ENCODE data around the gene ALDH1A1. TPM values are rescaled to one million over a fixed set of nuclear protein-coding genes. Genes with fewer than 3 reads are reported as not detected.

ALDH1A1 gene
- total RNA-seq: 23.3 TPM
- long read RNA-seq, transcript ALDH1A1-201 (13 exons, 2,107 nt): major isoform, 14 of 22 reads
- long read RNA-seq, partial matches to known transcripts: 8 of 22 reads
- long read RNA-seq, other reads (novel, unspliced or antisense): 0 of 22 reads

DNA sequence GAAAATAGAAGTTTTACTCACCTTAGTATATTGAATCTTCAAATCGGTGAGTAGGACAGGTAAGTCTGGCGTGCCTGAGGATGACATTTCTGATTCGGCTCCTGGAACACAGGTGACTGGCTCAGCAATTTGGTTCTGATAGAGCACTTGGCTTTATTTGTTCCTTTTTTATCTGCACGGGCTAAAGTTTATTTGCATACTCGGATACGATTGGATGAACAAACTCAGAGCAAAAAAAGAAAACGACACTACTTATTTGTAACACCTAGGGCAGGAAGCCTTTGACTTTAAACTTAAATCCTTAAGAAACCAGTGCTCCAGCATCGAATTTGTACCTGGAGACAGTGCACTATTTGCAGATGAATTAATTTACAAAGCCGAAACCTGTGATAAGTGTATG is at the start of gene ALDH1A1:
Gene ALDH1A1 (minus strand): TSS at position 140 of the 400 bp plus-strand sequence. CDS start 53 bp downstream, at position 87.
- intact Hi-C loops (cut with micrococcal nuclease): no loop called here
- DNase-seq (no peak), ATAC-seq (peak; percentile 58)

DNA sequence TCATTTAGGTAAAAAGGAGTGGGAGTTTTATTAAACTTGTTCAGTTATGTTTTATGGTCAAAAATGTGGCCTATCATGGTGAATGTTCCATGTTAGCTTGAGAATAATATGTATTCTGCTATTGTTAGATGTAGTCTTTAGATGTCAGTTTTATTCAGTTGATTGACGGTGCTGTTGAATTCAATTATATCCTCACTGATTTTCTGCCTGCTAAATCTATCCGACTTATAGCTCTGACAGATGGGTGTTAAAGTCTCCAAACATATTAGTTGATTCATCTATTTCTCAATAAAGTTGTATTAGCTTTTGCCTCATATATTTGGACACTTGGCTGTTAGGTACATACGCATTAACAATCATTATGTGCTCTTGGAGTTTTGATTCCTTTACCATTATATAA is 49.0 kb upstream of the ALDH1A1 start:
- DNase-seq (no peak), ATAC-seq (no peak)
- intact Hi-C loops (cut with micrococcal nuclease): no loop called here

DNA sequence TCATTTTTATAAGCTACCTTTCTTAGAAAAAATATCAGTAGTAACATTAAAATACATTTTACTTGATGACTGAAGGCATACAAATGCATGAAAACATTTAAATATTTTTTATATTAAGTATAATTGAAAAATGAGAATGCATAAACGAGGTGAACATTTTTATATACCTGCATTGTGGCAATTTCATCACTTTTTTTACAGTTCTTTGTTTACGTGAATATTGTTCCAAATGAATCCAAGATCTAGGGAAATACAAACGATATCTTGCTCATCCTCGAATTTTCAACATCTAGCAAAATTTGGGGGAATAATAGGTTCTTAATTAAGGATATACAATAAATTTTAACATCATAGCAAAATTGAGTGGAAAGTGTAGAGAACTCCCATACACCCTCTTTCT is 45.5 kb upstream of the ALDH1A1 start:
- ATAC-seq (no peak), DNase-seq (no peak)
- intact Hi-C loops (cut with micrococcal nuclease): no loop called here

DNA sequence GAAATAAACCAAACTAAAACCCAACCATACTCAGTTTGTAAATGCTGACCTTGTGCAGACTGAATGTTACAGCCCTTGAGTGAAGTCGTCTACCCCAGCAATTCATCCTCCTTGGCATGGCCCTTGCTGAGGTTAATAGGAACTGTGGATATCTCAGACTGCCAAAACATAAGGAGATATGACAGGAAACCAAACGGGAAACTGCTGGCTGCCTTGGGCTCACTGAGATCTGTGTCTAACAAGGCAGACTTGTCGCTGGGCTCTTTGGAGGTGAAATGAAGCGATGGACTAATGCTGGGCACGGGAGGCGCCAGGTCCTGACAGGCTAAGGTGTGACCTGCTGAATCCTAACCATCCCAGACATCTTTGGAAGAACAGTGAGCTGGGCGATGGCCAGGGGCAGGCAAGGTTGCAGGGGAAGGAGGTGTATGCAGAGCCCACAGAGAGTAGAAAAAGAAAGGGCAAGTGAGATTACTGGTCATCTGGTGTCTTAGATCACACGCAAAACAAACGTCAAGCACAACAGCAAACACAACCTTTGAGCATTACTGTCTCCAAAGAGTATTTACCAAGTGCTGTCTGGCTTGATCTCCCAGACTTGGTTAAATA is 44.6 kb upstream of the ALDH1A1 start:
- intact Hi-C loops (cut with micrococcal nuclease): no loop called here
- DNase-seq (peak; percentile 29), ATAC-seq (peak; percentile 31)

DNA sequence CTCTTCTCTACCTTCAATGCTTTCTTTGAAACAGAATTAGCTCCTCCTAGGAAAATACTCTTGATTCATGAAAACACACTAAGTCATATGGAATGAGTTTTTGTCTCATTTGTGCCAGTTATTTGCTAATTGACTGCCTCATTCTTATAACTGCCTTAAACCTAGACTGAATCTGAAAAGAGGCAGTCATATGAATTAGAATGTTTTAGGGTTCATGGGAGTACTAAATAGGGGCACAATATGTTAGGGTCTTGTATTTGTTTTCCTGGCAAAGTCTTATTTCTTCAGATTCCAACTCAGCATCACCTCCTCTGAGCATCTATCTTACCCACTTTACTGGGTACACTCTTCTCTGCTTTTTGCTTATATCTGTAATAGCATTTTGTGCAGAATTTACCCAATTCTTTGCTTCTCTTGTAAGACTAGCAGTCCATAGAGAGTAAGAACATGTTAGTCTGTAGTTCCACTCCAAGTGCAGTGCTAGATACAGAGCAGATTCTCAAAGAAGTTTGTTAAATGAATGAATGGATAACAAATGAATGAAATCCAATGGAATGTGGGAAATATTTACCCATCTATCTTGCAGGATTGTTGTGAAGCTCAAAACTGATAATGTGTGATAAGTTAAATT is 43.9 kb upstream of the ALDH1A1 start:
- intact Hi-C loops (cut with micrococcal nuclease): no loop called here
- ATAC-seq: no peak
- DNase-seq: no peak

DNA sequence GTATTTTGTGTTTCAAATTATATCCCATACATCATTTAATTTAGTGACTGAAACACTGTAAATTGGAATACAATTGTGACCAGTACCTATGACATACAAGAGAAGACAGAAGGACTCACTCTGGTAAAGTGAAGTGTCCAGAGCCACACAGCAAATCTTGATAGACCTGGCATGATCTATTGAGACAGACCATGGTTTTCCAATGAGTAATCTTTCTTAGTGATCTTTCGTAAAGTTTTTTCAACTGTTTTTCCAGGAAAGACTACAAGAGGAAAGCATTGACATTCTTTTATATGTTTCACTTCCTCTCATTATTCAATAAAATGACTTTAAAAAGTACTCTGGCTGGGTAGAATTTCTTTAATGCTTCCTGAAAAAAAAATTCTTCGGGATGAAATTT is 43.3 kb upstream of the ALDH1A1 start:
- intact Hi-C loops (cut with micrococcal nuclease): no loop called here
- no peak for ATAC-seq
- no peak for DNase-seq

DNA sequence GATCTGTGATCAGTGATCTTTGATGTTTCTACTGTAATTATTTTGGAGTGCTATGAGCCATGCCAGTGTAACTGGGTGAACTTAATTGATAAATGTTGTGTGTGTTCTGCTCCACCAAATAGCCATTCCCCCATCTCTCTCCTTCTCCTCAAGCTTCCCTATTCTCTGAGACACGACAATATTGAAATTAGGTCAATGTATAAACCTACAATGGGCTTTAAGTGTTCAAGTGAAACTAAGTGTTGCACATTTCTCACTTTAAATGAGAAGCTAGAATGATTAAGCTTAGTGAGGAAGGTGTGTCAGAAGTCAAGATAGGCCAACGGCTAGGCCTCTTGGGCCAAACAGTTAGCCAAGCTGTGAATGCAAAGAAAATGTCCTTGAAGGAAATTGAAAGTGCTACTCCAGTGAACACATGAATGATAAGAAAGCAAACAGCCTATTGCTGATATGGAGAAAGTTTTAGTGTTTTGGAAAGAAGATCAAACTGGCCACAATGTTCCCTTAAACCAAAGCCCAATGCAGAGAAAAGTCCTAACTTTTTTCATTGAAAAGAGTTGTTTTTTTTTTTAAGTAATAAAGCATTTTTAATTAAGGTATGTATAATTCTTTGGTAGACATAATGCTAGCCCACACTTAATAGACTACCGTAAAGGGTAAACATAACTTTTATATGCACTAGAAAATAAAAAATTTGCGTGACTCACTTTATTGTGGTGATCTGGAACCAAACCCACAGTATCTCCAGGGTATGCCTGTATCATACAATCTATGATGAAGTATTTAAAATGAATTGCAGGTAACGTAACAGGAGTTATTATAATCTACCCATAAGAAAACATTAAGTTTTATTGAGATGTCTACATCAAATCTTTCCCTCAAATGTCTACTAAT is 42.5 kb upstream of the ALDH1A1 start:
- intact Hi-C loops (cut with micrococcal nuclease): no loop called here
- no peak for DNase-seq

DNA sequence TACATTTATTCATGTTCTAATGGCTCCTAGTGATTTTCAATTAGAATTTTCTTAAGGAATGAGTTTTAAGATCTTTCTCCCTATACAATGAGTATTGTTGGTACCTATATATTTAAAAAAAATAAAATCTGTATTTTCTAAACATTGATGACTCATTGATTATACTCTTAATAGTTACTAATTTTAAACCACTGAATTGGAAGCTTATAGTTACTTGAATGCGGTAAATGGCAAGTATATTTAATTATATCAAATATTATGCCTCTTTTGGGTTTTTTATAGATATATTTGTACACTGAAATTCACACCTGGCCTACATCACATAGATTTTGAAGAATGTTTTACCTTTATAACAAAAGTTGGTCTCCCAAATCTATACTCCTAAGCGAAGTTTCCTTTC is 38.9 kb upstream of the ALDH1A1 start:
- ATAC-seq (no peak), DNase-seq (no peak)
- intact Hi-C loops (cut with micrococcal nuclease): no loop called here

More for the DNA sequence above, 42.5 kb upstream of the ALDH1A1 start:
- ATAC-seq: no peak

DNA sequence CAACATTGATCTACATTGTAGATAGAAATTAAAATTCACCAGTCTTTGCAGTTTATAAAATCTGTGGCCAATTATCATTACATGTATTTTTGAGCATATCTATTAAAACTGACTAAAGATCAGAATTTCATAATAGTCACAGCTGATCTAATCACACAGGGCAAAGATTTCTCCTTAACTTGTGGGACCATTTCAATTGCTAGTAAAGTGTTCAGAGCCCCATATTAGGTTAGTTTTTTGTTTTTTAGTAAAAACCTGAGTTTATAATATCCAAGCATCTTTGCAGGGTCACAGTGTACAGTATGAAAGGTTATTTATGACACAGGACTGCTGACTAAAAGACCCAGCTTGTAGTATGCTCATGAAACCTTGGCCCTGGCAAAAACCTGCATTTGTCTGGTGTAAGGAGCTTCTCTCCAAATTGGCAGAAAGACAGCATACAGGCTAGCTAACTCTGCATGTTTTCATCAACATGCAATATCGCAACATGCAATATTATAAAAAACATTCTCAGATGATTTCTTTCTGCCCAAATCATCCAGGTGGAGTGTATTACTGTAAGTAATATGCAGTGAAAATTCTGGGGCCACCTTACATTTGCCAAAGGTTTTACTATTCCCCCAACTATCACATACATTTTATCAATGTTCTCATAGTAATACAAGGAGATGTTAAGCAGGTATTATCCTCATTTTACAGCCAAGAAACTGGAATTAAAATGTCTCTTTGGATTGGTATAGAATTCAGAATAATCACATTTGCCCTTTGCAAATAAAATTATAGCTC is 37.7 kb upstream of the ALDH1A1 start:
- intact Hi-C loops (cut with micrococcal nuclease): no loop called here
- no peak for DNase-seq
- no peak for ATAC-seq

DNA sequence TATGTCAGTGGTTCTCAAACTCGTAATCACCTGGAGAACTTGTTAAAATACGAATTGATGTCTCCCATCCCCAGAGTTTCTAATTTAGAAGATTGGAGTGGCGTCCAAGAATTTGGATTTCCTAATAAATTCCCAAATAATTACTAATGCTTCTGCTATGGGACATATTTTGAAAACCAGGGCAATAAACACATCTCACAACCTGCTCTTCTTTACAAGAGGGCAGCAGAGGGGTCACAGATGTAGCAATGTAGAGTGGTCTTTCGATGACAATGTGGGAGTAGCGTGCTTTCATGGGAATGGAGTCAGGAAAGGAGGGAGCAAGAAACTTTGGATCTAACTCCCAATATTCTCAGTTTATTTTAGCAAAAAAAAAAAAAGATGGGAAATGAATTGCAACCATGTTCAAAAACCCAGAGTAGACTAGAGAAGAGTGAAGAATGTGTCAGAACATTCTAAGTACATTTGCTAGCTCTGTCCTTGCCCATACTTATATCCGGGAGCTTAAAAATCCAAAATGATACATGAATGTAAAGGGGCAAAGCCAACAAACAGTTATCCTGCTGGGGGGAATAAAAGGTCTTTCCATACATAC is 33.8 kb upstream of the ALDH1A1 start:
- ATAC-seq: no peak
- intact Hi-C loops (cut with micrococcal nuclease): no loop called here
- DNase-seq: no peak

DNA sequence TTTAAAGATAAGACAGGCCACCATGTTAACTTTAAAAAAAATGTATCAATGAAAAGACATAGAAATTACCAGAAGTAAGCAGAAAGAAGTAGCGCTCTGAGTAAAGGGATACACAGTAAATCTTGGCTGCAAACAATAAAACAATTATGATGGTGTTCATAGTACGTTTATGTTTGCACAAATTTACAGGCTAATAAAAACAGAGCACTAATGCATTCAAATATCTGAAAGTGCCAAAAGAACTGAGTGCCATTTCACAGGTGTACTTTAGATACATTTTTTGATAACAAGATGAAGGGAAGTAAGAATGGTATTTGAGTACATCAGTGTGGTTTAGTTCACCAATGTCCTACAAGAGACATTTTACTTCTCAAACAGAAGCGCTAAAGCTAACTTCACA is 32.9 kb upstream of the ALDH1A1 start:
- DNase-seq (no peak), ATAC-seq (no peak)
- intact Hi-C loops (cut with micrococcal nuclease): no loop called here

DNA sequence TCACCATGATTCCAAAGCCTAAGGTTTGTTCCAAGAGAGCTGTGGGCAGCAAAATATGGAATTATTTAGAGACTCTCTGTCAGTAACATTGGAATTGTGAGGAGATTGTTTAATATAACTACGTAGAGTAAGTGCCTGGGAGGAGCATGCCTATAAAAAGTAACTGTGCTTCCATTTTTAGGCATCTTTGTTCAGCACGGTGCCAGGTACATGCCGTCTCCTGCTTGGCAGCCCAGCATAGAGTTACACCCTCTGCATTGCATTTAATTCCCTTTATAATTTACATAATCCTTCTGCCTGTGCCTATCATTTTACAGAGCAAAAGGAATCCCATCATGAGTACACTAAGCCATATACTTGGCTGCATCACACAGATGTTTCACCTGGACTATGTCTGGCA is 32.1 kb upstream of the ALDH1A1 start:
- peak; percentile 100 for ATAC-seq
- peak; percentile 28 for DNase-seq
- intact Hi-C loops (cut with micrococcal nuclease): no loop called here

DNA sequence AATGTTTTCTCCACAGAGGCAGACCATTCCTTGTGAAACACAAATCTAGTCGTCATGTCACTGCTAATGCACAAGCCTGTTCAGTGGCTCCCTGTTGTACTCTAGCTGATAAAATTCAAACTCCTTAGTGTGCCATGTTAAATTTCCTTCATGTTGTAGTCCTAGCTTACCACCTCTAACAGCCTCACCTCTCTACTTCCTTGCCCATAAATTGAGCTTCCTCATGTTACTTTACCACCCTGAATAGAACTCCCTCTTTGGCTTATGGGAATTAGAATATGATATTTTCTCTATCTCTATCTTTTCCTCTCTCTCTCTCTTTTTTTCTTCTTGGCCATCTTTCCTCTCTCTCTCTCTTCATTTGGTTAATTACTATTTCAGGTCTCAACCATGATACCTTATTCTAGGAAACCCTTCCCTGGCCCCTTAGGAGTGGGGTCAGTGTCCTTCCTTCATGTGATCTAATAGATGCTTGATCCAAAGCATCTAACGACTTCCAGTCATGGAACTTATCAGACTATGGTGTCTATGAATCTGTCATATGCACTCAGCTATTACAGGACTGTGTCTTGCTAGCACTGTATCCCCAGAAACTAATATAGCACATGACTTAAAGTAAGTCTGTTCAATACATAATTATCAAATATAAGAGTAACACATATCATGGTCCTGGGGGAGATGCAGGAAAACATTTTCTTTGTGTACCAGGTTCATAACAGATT is 31.5 kb upstream of the ALDH1A1 start:
- peak; percentile 30 for ATAC-seq
- intact Hi-C loops (cut with micrococcal nuclease): no loop called here

DNA sequence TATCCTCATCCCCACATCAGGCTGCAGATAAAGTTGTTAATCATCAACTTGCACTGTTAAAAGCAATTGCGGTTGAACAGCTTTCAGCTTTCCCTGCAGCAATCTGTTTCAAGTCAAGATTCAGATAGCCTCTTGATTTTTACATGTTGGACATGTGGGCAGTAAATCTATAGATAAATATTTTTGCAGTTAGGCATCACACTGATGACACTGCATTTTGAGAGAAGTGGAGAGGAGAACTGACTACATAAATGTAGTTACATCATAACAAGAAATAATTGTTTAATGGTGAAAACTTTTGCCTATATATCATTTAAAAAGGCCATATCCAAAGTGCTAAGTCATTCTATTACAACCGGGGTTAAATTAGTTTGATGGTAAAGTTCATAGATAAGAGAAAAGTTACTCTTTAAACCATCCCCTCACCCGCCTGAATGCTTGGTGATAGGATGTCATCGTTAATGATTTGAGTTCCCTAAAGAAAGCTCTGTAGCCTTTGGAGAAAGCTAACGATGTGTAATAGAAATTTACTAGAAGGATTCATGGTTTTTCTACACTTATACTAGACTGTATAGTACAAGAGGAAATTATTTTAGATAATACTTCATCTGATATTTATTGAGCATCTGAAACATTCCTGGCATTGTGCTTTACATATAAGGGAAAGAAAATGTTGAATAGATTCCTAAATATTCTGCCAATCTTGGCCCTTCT is 30.8 kb upstream of the ALDH1A1 start:
- ATAC-seq (no peak), DNase-seq (no peak)
- intact Hi-C loops (cut with micrococcal nuclease): no loop called here

More for the DNA sequence above, 31.5 kb upstream of the ALDH1A1 start:
- DNase-seq: no peak

DNA sequence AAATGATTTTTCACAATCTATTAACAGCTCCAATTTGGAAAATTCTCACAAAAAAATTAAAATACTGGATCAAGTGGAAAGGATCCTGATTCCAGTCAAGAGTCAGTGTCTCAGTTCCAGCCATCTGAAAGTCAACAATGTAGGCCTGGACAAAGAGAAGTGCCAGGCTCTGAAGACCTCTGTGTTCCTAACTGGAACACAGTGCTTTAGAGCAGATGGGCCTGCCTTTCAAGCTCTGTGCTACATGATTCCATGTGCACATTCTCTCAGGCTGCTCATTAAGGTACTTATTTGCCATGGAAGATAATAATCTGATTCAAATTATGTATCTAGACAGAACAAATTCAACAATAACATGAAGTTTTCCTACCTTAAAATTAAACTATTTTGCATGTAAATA is 30.2 kb upstream of the ALDH1A1 start:
- ATAC-seq: no peak
- DNase-seq: no peak
- intact Hi-C loops (cut with micrococcal nuclease): no loop called here

DNA sequence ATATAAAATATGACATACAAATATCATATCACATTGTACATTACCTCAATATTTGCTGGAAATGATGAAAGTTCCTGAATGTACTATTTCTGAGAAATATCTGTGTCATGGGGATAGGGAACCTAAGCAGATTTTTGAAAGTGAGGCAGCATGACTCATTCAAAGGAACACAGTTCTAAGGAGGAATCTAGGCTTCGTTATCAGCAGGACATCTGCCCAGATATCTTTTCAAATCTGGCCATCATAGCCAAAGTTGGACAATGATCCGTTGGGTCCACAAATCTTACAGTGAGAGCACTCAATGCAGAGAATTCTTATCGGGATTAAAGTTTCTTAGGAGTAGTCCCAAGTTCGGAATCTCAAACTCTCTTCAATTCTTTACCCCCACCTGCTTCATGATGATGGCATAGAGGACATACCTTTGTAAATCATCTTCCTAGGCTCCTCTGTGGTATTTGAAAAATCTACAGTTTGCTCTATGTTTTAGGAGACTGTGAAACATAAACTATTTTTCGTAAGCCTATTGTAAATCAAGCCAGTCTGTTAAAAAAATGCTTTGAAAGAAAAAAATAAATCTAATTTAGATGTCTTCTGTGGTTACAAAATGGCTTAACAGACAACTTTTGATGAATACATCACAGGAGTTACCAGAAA is 29.4 kb upstream of the ALDH1A1 start:
- intact Hi-C loops (cut with micrococcal nuclease): no loop called here
- DNase-seq (no peak), ATAC-seq (no peak)

DNA sequence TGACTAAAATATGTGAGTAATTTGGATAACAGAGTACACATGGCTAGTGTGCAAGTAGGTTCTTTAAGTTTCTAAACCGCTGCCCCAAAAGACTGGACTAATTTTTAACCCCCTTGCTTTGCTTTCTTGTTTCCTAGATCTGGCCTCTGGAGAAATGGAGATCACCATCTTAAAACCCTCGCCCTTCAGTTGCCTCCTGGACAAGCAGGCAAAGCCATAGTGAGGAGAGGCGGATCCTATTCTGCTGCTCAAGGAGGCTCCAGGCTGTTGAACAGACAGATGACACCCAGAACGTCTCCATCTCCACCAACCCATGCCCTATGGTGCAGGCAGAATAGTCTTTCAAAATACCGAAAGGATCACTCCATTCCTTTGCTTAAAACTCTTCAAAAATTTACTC is 28.6 kb upstream of the ALDH1A1 start:
- intact Hi-C loops (cut with micrococcal nuclease): no loop called here
- ATAC-seq (no peak), DNase-seq (no peak)
